Smooth muscle cell (in vitro differentiated cells): ENCODE measurements around the gene THAP4. TPM values are rescaled to one million over a fixed set of nuclear protein-coding genes. Genes with fewer than 3 reads are reported as not detected.
A peak's percentile ranks its signal among the peaks of the same experiment; 100 is the strongest.

Experiments
- DNase-seq: peaks from one replicate; lab custom pipeline; 2025; ENCODE audit not compliant: unreplicated experiment; lab: John Stamatoyannopoulos, UW
- H2AFZ ChIP-seq: fragments of 200-600 bp; sonication (generic); 2 replicates; pipeline ENCODE4 v1.6.0; 2016; ENCODE audit warnings: antibody characterized with exemption, low read depth, mild to moderate bottlenecking
- H3F3A ChIP-seq: fragments of 200-600 bp; sonication (generic); 2 replicates; pipeline ENCODE4 v1.6.0; 2017; ENCODE audit warnings: antibody characterized with exemption, low read depth
- H3K27ac ChIP-seq: fragments of 200-600 bp; sonication (generic); 2 replicates; pipeline ENCODE4 v1.5.1; 2016; ENCODE audit warnings: low read depth, mild to moderate bottlenecking
- H3K27me3 ChIP-seq: fragments of 200-600 bp; sonication (generic); 2 replicates; pipeline ENCODE4 v1.6.1; 2016; ENCODE audit warnings: low read depth, mild to moderate bottlenecking
- H3K36me3 ChIP-seq: fragments of 200-600 bp; sonication (generic); 2 replicates; pipeline ENCODE4 v1.5.1; 2016; ENCODE audit warnings: low read depth
- H3K4me1 ChIP-seq: fragments of 200-600 bp; sonication (generic); 2 replicates; pipeline ENCODE4 v1.5.1; 2016; ENCODE audit warnings: low read depth
- H3K4me2 ChIP-seq: fragments of 200-600 bp; sonication (generic); 2 replicates; pipeline ENCODE4 v1.6.0; 2016; ENCODE audit warnings: mild to moderate bottlenecking
- H3K4me3 ChIP-seq: fragments of 200-600 bp; sonication (generic); 2 replicates; pipeline ENCODE4 v1.5.1; 2016; ENCODE audit warnings: mild to moderate bottlenecking
- H3K79me2 ChIP-seq: fragments of 200-600 bp; sonication (generic); 2 replicates; pipeline ENCODE4 v1.6.0; 2016; ENCODE audit warnings: low read depth, mild to moderate bottlenecking
- H3K9ac ChIP-seq: fragments of 200-600 bp; sonication (generic); 2 replicates; pipeline ENCODE4 v1.6.0; 2016; ENCODE audit warnings: low read depth
- H3K9me3 ChIP-seq: fragments of 200-600 bp; sonication (generic); replicated peaks from 2 replicates; pipeline ENCODE4 v1.5.1; 2016; ENCODE audit warnings: low read depth
- H4K20me1 ChIP-seq: fragments of 200-600 bp; sonication (generic); 2 replicates; pipeline ENCODE4 v1.6.0; 2016; ENCODE audit warnings: low read depth
- WGBS: methylation state at CpG from one replicate; pipeline ENCODE4 v1.1.7; 2016; ENCODE audit warnings: low lambda C conversion rate; 5-methylcytosine and 5-hydroxymethylcytosine counted together
- polyA plus RNA-seq: library from polyadenylated mRNA; unstranded; fragments of >200 nt; fragmentation: Nextera tagmentation; extraction: Ambion mirVana; gene quantifications from 2 replicates; pipeline ENCODE4 v1.2.1, GENCODE V29; 2016
- total RNA-seq: library from RNA; depleted of rRNA; stranded (reverse); fragments of >200 nt; gene quantifications from 2 replicates; pipeline ENCODE4 v1.2.3, GENCODE V29; 2014
- TF ChIP-seq, protein P1 (sequence below): fragments of 200-600 bp; sonication (generic); IDR thresholded peaks from 2 replicates; pipeline ENCODE4 v1.5.1; 2017; ENCODE audit warnings: borderline replicate concordance, mild to moderate bottlenecking, antibody characterized with exemption; ENCODE audit not compliant: insufficient read depth, poor library complexity, severe bottlenecking

Gene THAP4
- total and polyA plus RNA-seq, 2 experiments from 2014 or later, result 23.1 to 38.8 TPM

DNA sequence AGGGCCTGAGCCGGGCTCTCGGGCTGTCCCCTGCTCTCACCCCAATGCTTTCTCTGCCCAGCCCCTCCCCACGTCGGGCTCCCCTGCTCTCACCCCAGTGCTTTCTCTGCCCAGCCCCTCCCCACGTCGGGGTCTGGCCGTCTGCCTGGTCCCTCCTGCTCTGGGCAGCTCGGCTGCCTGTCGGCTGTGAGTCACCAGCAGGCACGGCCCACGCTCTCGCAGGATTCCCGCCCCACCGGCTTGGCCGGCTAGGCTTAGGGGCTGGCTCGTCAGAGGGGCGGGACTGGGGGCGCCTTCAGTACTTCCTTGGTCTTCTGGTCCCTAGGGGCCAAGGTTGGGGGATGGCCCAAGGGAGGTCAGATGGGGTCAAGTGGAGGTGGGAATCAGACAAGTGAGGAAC, 75.1 kb downstream of the THAP4 start:
- peak overlapping the region; percentile 93 for H3K27ac ChIP-seq
- peaks cover 48% of the 10 kb centered on the region for H3K79me2 ChIP-seq
- H2AFZ ChIP-seq, result no peak overlapping the region
- no peaks in the 10 kb centered on the region for H3K27me3 ChIP-seq
- TF ChIP-seq, protein P1, sequence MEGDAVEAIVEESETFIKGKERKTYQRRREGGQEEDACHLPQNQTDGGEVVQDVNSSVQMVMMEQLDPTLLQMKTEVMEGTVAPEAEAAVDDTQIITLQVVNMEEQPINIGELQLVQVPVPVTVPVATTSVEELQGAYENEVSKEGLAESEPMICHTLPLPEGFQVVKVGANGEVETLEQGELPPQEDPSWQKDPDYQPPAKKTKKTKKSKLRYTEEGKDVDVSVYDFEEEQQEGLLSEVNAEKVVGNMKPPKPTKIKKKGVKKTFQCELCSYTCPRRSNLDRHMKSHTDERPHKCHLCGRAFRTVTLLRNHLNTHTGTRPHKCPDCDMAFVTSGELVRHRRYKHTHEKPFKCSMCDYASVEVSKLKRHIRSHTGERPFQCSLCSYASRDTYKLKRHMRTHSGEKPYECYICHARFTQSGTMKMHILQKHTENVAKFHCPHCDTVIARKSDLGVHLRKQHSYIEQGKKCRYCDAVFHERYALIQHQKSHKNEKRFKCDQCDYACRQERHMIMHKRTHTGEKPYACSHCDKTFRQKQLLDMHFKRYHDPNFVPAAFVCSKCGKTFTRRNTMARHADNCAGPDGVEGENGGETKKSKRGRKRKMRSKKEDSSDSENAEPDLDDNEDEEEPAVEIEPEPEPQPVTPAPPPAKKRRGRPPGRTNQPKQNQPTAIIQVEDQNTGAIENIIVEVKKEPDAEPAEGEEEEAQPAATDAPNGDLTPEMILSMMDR, result no peak
- no peak overlapping the region for H3K9ac ChIP-seq
- peaks cover 58% of the 10 kb centered on the region for H4K20me1 ChIP-seq
- 3% methylated on average over 14 of the region's 18 CpGs for WGBS
- H3K4me1 ChIP-seq, result peaks cover 28% of the 10 kb centered on the region
- no peaks in the 10 kb centered on the region for H3K9me3 ChIP-seq
- H3K36me3 ChIP-seq, result no peaks in the 10 kb centered on the region
- peak overlapping the region; percentile 85 for H3K4me2 ChIP-seq
- DNase-seq, result peak; percentile 57
- H3F3A ChIP-seq, result peaks cover 13% of the 10 kb centered on the region
- no peak overlapping the region for H3K4me3 ChIP-seq

DNA sequence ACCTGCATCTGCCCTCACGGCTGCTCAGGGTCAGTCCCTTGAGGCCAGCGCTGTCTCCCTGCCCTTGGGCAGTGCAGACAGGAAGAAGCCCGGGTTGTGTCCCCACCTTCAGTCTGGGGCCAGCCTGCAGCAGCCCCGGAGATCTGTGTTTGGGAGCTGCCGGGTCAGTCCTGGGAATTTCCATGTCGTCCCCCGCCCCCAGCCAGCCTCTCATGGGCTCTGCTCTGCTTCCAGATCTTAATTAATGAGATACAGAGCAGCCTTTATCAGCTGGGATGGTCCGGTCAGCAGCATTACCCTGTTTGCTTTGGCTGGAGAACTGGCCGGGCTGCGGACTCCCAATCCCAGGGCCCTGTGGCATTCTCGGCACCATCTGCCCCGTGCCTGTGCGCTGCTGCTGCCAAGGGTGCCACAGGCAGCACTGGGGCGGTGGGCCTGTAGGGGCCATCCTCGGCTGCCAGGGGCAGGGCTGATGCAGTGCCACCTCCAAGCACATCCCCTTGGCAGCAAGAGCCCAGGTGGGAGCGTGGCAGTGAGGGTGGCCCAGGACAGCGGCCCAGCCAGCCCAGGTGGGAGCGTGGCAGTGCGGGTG, 76.0 kb downstream of the THAP4 start:
- no peaks in the 10 kb centered on the region for H3K9me3 ChIP-seq
- peaks cover 13% of the 10 kb centered on the region for H3F3A ChIP-seq
- TF ChIP-seq, protein P1, result no peak
- peaks cover 44% of the 10 kb centered on the region for H3K79me2 ChIP-seq
- no peak overlapping the region for H2AFZ ChIP-seq
- peaks cover 28% of the 10 kb centered on the region for H3K4me1 ChIP-seq
- H3K9ac ChIP-seq, result peak overlapping the region; percentile 64
- H3K36me3 ChIP-seq, result no peaks in the 10 kb centered on the region
- peak overlapping the region; percentile 90 for H3K4me3 ChIP-seq
- no peaks in the 10 kb centered on the region for H3K27me3 ChIP-seq
- peaks cover 58% of the 10 kb centered on the region for H4K20me1 ChIP-seq
- H3K4me2 ChIP-seq, result peak overlapping the region; percentile 97
- WGBS, result 35% methylated on average over 16 of the region's 19 CpGs
- DNase-seq, result peak; percentile 35
- H3K27ac ChIP-seq, result peak overlapping the region; percentile 84

DNA sequence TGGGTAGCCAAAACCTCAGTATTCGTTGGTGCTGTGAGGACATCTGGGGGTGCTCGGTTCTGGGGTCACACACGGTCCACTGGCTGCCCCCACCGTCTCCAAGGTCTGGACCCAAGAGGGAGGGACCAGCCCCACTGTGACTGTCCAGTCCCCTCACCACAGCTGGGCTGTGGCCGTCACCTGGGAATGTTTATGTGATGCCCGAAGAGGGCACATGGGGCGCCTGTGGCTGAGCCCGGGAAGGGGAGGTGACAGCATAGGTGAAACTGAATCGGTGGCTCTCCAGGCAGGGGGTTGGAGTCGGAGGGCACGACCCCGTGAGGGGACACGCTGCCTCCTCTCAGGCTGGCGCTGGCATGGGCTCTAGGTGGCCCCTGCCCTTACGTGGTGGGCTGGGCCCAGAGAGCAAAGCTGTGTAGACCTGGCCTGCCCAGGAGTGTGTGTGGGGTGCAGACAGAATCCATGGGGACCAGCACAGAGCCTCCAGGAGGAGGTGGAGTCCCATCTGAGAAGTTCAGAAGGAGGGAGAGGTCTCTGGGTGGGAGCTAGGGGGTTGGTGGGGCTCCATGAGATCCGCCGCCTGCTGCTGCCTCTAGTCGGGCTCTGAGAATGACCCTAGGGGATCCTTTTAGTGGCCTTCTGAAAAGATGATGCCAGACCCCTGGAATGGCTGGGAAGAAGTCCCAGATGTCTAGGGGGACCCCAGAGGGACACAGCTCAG, 76.6 kb downstream of the THAP4 start:
- no peak for DNase-seq
- H3K9me3 ChIP-seq, result no peaks in the 10 kb centered on the region
- no peak overlapping the region for H2AFZ ChIP-seq
- WGBS, result 73% methylated on average over 18 of the region's 18 CpGs
- H3K27ac ChIP-seq, result peak overlapping the region; percentile 84
- peaks cover 55% of the 10 kb centered on the region for H4K20me1 ChIP-seq
- peak overlapping the region; percentile 64 for H3K9ac ChIP-seq
- peaks cover 37% of the 10 kb centered on the region for H3K79me2 ChIP-seq
- TF ChIP-seq, protein P1, result no peak
- H3K4me1 ChIP-seq, result peaks cover 26% of the 10 kb centered on the region
- H3K4me3 ChIP-seq, result peak overlapping the region; percentile 90
- H3F3A ChIP-seq, result peaks cover 10% of the 10 kb centered on the region
- no peaks in the 10 kb centered on the region for H3K36me3 ChIP-seq
- peak overlapping the region; percentile 97 for H3K4me2 ChIP-seq
- no peaks in the 10 kb centered on the region for H3K27me3 ChIP-seq
